Adrenal gland (tissue), 5 donors: Measurements from ENCODE around the gene COL6A6.

Experiments used
- POLR2A ChIP-seq, 2 donors: fragments of 450-650 bp; IDR thresholded peaks; one replicate each; pipeline ENCODE4 v1.6.1; 2017; ENCODE audit warnings: antibody characterized with exemption in 2 of 2, mild to moderate bottlenecking in 2 of 2, moderate library complexity in 1 of 2
- TF ChIP-seq, protein P1 (sequence below), 6 experiments: fragments of 450-650 bp in 4 of 6; fragments of 200-600 bp in 2 of 6; sonication (generic) in 1 of 6; IDR thresholded peaks; 1 replicate in 5 of 6; 2 replicates in 1 of 6; pipeline versions ENCODE4 v1.5.1 to v1.8.0; 2016 to 2021; ENCODE audit warnings: antibody characterized with exemption in 6 of 6, mild to moderate bottlenecking in 2 of 6, moderate library complexity in 1 of 6
- donor health status: DM: no; HTN: no; CAD: no.

GRCh38 chr3:130548356-130548755, 31.4 kb downstream of the COL6A6 start:
- TF ChIP-seq, protein P1, sequence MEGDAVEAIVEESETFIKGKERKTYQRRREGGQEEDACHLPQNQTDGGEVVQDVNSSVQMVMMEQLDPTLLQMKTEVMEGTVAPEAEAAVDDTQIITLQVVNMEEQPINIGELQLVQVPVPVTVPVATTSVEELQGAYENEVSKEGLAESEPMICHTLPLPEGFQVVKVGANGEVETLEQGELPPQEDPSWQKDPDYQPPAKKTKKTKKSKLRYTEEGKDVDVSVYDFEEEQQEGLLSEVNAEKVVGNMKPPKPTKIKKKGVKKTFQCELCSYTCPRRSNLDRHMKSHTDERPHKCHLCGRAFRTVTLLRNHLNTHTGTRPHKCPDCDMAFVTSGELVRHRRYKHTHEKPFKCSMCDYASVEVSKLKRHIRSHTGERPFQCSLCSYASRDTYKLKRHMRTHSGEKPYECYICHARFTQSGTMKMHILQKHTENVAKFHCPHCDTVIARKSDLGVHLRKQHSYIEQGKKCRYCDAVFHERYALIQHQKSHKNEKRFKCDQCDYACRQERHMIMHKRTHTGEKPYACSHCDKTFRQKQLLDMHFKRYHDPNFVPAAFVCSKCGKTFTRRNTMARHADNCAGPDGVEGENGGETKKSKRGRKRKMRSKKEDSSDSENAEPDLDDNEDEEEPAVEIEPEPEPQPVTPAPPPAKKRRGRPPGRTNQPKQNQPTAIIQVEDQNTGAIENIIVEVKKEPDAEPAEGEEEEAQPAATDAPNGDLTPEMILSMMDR (IDR thresholded peaks at IDR 0.05), result no peak
- TF ChIP-seq POLR2A (IDR thresholded peaks at IDR 0.05), result no peak
